Cardiac muscle cell (in vitro differentiated cells and primary cell): ENCODE data around the gene PSMA8. TPM values are rescaled to one million over a fixed set of nuclear protein-coding genes. Genes with fewer than 3 reads are reported as not detected.

Experiments used
- DNase-seq, 2 donors: peaks; one replicate each; pipeline versions ENCODE4 v3.0.0 to v3.0.0-alpha.2; 2010 to 2017; ENCODE audit warnings: low read depth in 1 of 2, low spot score in 1 of 2
- H3K27ac ChIP-seq: fragments of 200-600 bp; sonication (generic); 2 replicates; pipeline ENCODE4 v1.5.1; 2016
- H3K27me3 ChIP-seq: fragments of 200-600 bp; sonication (generic); 2 replicates; pipeline ENCODE4 v1.6.0; 2016; ENCODE audit warnings: control low read depth
- H3K36me3 ChIP-seq: fragments of 200-600 bp; sonication (generic); 2 replicates; pipeline ENCODE4 v1.5.1; 2016; ENCODE audit warnings: control low read depth
- H3K4me1 ChIP-seq: fragments of 200-600 bp; sonication (generic); 2 replicates; pipeline ENCODE4 v1.8.1; 2017; ENCODE audit warnings: low read depth, mild to moderate bottlenecking, mixed run types
- H3K4me3 ChIP-seq: fragments of 200-600 bp; sonication (generic); 2 replicates; pipeline ENCODE4 v1.5.1; 2016; ENCODE audit warnings: mild to moderate bottlenecking
- H3K9me3 ChIP-seq: fragments of 200-600 bp; sonication (generic); 2 replicates; pipeline ENCODE4 v1.5.1; 2017; ENCODE audit warnings: low read depth, mild to moderate bottlenecking, control low read depth
- polyA plus RNA-seq: library from polyadenylated mRNA; unstranded; fragments of >200 nt; fragmentation: Nextera tagmentation; extraction: Ambion mirVana; gene quantifications from 2 replicates; pipeline ENCODE4 v1.2.1, GENCODE V29; 2016
- total RNA-seq: library from RNA; depleted of rRNA; stranded (reverse); fragments of >200 nt; gene quantifications from 2 replicates; pipeline ENCODE4 v1.2.3, GENCODE V29; 2016
- TF ChIP-seq, protein P1 (sequence below): IDR thresholded peaks from 2 replicates; pipeline ENCODE4 v1.5.1; 2012; ENCODE audit warnings: low read depth, mild to moderate bottlenecking, low read length

The PSMA8 gene
- total and polyA plus RNA-seq, 2 experiments from 2014 or later: not detected

- peaks cover 18% of the 10 kb centered on the region for H3K36me3 ChIP-seq
- TF ChIP-seq, protein P1, sequence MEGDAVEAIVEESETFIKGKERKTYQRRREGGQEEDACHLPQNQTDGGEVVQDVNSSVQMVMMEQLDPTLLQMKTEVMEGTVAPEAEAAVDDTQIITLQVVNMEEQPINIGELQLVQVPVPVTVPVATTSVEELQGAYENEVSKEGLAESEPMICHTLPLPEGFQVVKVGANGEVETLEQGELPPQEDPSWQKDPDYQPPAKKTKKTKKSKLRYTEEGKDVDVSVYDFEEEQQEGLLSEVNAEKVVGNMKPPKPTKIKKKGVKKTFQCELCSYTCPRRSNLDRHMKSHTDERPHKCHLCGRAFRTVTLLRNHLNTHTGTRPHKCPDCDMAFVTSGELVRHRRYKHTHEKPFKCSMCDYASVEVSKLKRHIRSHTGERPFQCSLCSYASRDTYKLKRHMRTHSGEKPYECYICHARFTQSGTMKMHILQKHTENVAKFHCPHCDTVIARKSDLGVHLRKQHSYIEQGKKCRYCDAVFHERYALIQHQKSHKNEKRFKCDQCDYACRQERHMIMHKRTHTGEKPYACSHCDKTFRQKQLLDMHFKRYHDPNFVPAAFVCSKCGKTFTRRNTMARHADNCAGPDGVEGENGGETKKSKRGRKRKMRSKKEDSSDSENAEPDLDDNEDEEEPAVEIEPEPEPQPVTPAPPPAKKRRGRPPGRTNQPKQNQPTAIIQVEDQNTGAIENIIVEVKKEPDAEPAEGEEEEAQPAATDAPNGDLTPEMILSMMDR: no peak
- H3K4me3 ChIP-seq: peak within 1 kb of the TSS; percentile 81
- H3K27me3 ChIP-seq: no peaks in the 10 kb centered on the region
- peak within 1 kb of the TSS; percentile 93 for H3K27ac ChIP-seq
- no peaks in the 10 kb centered on the region for H3K9me3 ChIP-seq
- DNase-seq: peak; percentile 97
- peaks cover 16% of the 10 kb centered on the region for H3K4me1 ChIP-seq
Measured at GRCh38 chr18:26090130-26091046, 43.3 kb upstream of the PSMA8 start, which contains the start of gene SS18. TSS of gene SS18 (minus strand) at chr18:26090613. CDS start at chr18:26090569, 44 bp downstream.

- no peak for DNase-seq
- peak overlapping the region; percentile 81 for H3K4me3 ChIP-seq
- H3K27ac ChIP-seq: peak overlapping the region; percentile 93
- H3K36me3 ChIP-seq: peaks cover 10% of the 10 kb centered on the region
- TF ChIP-seq, protein P1: no peak
- no peaks in the 10 kb centered on the region for H3K27me3 ChIP-seq
- H3K9me3 ChIP-seq: no peaks in the 10 kb centered on the region
- peaks cover 16% of the 10 kb centered on the region for H3K4me1 ChIP-seq
Measured at GRCh38 chr18:26091047-26091630, 42.5 kb upstream of the PSMA8 start.

- H3K4me1 ChIP-seq: no peaks in the 10 kb centered on the region
- H3K4me3 ChIP-seq: no peak overlapping the region
- H3K27me3 ChIP-seq: no peaks in the 10 kb centered on the region
- H3K9me3 ChIP-seq: no peaks in the 10 kb centered on the region
- no peak for DNase-seq
- TF ChIP-seq, protein P1: no peak
- H3K36me3 ChIP-seq: no peaks in the 10 kb centered on the region
- H3K27ac ChIP-seq: no peak overlapping the region
Measured at GRCh38 chr18:26096852-26097251, 36.8 kb upstream of the PSMA8 start.

- no peaks in the 10 kb centered on the region for H3K27me3 ChIP-seq
- no peaks in the 10 kb centered on the region for H3K4me1 ChIP-seq
- no peaks in the 10 kb centered on the region for H3K9me3 ChIP-seq
- H3K4me3 ChIP-seq: no peak overlapping the region
- H3K36me3 ChIP-seq: no peaks in the 10 kb centered on the region
- H3K27ac ChIP-seq: no peak overlapping the region
- TF ChIP-seq, protein P1: no peak
- no peak for DNase-seq
Measured at GRCh38 chr18:26097563-26097962, 36.1 kb upstream of the PSMA8 start.

DNA sequence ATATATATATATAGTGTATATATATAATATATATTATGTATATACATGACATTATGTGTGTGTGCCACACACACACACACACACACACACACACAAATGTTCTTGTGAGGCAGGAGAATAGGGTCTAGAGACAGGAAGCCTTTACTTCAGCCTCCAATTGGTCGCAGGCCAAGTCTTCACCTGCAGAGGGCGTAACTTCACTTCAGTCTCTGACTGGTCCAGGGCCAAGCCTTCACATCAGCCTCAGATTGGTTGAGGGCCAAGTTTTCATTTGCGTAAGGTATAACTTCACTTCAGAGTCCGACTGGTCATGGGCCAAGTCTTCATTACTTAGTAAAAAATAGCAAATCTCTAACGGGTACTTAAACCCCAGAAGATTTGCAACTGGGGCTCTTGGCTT lies 30.1 kb upstream of the PSMA8 start:
- H3K27me3 ChIP-seq: no peaks in the 10 kb centered on the region
- no peak overlapping the region for H3K4me3 ChIP-seq
- no peaks in the 10 kb centered on the region for H3K36me3 ChIP-seq
- H3K4me1 ChIP-seq: no peaks in the 10 kb centered on the region
- TF ChIP-seq, protein P1: no peak
- no peaks in the 10 kb centered on the region for H3K9me3 ChIP-seq
- no peak for DNase-seq
- no peak overlapping the region for H3K27ac ChIP-seq
